ENCODE data around the gene CDK6. TPM values are rescaled to one million over a fixed set of nuclear protein-coding genes. Genes with fewer than 3 reads are reported as not detected.

The CDK6 gene
- total RNA-seq, 1 experiment from 2014 or later, result 41.4 TPM

GRCh38 chr7:92755680-92756079 is 80.7 kb downstream of the CDK6 start:
- BruUV-seq (replicated peaks), result no TSS peak
- ChIA-PET POLR2A (no interaction called here), CTCF (no interaction called here), RAD21 (ENCODE audit: low non-redundant PET in 1 of 2, low total read pairs in 2 of 2, uncharacterized antibody in 2 of 2, unreplicated experiment in 2 of 2) (no interaction called here)
- intact Hi-C loops (cut with micrococcal nuclease), result no loop called here
- H4K20me1 ChIP-seq (ENCODE audit: insufficient read depth), result no peaks in the 10 kb centered on the region
- no peak overlapping the region for H2AFZ ChIP-seq (ENCODE audit: low read depth, low read length, poor library complexity, severe bottlenecking)
- H3K9me2 ChIP-seq (ENCODE audit: insufficient read depth), result no peaks in the 10 kb centered on the region
- no peak overlapping the region for H3K9ac ChIP-seq (ENCODE audit: low read length)
- ATAC-seq, result no peak
- H3K9me3 ChIP-seq (ENCODE audit: control insufficient read depth in 1 of 2, insufficient read depth in 1 of 2, low read depth in 1 of 2, low read length in 2 of 2), result no peaks in the 10 kb centered on the region
- H3K4me1 ChIP-seq (ENCODE audit: control insufficient read depth in 1 of 2, insufficient read depth in 2 of 2, low read length in 2 of 2), result peaks cover 19 to 50% of the 10 kb centered on the region in 2 experiments
- no peaks in the 10 kb centered on the region for H3K36me3 ChIP-seq (ENCODE audit: control insufficient read depth in 1 of 2, insufficient read depth in 2 of 2, low read length in 2 of 2)
- TF ChIP-seq CBX3 (IDR thresholded peaks at IDR 0.05; ENCODE audit: low read depth) (no peak), ELF1 (IDR thresholded peaks at IDR 0.05; ENCODE audit: borderline replicate concordance, low read depth) (no peak), FOSL1 (IDR thresholded peaks at IDR 0.05; ENCODE audit: low read depth) (no peak), ZFX (IDR thresholded peaks at IDR 0.05) (no peak), EZH2phosphoT487 (IDR thresholded peaks at IDR 0.05; ENCODE audit: borderline replicate concordance) (no peak), JUND (IDR thresholded peaks at IDR 0.05) (no peak)
- TF ChIP-seq, protein P1, sequence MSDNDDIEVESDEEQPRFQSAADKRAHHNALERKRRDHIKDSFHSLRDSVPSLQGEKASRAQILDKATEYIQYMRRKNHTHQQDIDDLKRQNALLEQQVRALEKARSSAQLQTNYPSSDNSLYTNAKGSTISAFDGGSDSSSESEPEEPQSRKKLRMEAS (IDR thresholded peaks at IDR 0.05), result no peak
- H3K4me2 ChIP-seq (ENCODE audit: low read length), result no peak overlapping the region
- H3K27ac ChIP-seq (ENCODE audit: low read depth, low read length), result no peak overlapping the region
- no peak overlapping the region for H3K4me3 ChIP-seq (replicated peaks in 1 of 2; ENCODE audit: low read depth in 1 of 2, low read length in 2 of 2)
- no peaks in the 10 kb centered on the region for H3K27me3 ChIP-seq (ENCODE audit: insufficient read depth, low read length)
- DNase-seq (ENCODE audit: low read depth, low spot score), result no peak
- H3K79me2 ChIP-seq (ENCODE audit: insufficient read depth, low read length), result peaks cover 61% of the 10 kb centered on the region

GRCh38 chr7:92754919-92755581 is 81.3 kb downstream of the CDK6 start:
- Histone ChIP-seq H3K9ac (ENCODE audit: low read length) (no peak overlapping the region), H3K79me2 (ENCODE audit: insufficient read depth, low read length) (peaks cover 61% of the 10 kb centered on the region), H3K27me3 (ENCODE audit: insufficient read depth, low read length) (no peaks in the 10 kb centered on the region), H4K20me1 (ENCODE audit: insufficient read depth) (no peaks in the 10 kb centered on the region), H3K4me2 (ENCODE audit: low read length) (no peak overlapping the region), H3K4me1 (ENCODE audit: control insufficient read depth in 1 of 2, insufficient read depth in 2 of 2, low read length in 2 of 2) (peaks cover 19 to 56% of the 10 kb centered on the region in 2 experiments), H3K9me3 (ENCODE audit: control insufficient read depth in 1 of 2, insufficient read depth in 1 of 2, low read depth in 1 of 2, low read length in 2 of 2) (no peaks in the 10 kb centered on the region), H3K27ac (ENCODE audit: low read depth, low read length) (no peak overlapping the region), H2AFZ (ENCODE audit: low read depth, low read length, poor library complexity, severe bottlenecking) (no peak overlapping the region), H3K36me3 (ENCODE audit: control insufficient read depth in 1 of 2, insufficient read depth in 2 of 2, low read length in 2 of 2) (no peaks in the 10 kb centered on the region), H3K4me3 (replicated peaks in 1 of 2; ENCODE audit: low read depth in 1 of 2, low read length in 2 of 2) (no peak overlapping the region), H3K9me2 (ENCODE audit: insufficient read depth) (no peaks in the 10 kb centered on the region)
- CTCF ChIA-PET, result no interaction called here
- no TSS peak for BruUV-seq (replicated peaks)
- ATAC-seq, result no peak
- DNase-seq (ENCODE audit: low read depth, low spot score), result no peak
- POLR2A ChIA-PET, result no interaction called here
- intact Hi-C loops (cut with micrococcal nuclease), result loop anchor here (5.0 kb wide), 1 partner anchor 77 kb away; no protein-coding TSS in a partner anchor
- RAD21 ChIA-PET (ENCODE audit: low non-redundant PET in 1 of 2, low total read pairs in 2 of 2, uncharacterized antibody in 2 of 2, unreplicated experiment in 2 of 2), result no interaction called here
- no peak for TF ChIP-seq YY1 (IDR thresholded peaks at IDR 0.05; ENCODE audit: extremely low read depth, insufficient replicate concordance, low read depth, low read length)
- TF ChIP-seq POLR2AphosphoS5 (IDR thresholded peaks at IDR 0.05; ENCODE audit: low read depth, low read length), result no peak
- no peak for TF ChIP-seq EZH2phosphoT487 (IDR thresholded peaks at IDR 0.05; ENCODE audit: borderline replicate concordance)
- TF ChIP-seq ATF3 (IDR thresholded peaks at IDR 0.05), result no peak
- TF ChIP-seq JUND (IDR thresholded peaks at IDR 0.05), result no peak
- TF ChIP-seq ELF1 (IDR thresholded peaks at IDR 0.05; ENCODE audit: borderline replicate concordance, low read depth), result no peak
- TF ChIP-seq, protein P1 (IDR thresholded peaks at IDR 0.05), result no peak
- TF ChIP-seq ZFX (IDR thresholded peaks at IDR 0.05), result no peak
- TF ChIP-seq, protein P2, sequence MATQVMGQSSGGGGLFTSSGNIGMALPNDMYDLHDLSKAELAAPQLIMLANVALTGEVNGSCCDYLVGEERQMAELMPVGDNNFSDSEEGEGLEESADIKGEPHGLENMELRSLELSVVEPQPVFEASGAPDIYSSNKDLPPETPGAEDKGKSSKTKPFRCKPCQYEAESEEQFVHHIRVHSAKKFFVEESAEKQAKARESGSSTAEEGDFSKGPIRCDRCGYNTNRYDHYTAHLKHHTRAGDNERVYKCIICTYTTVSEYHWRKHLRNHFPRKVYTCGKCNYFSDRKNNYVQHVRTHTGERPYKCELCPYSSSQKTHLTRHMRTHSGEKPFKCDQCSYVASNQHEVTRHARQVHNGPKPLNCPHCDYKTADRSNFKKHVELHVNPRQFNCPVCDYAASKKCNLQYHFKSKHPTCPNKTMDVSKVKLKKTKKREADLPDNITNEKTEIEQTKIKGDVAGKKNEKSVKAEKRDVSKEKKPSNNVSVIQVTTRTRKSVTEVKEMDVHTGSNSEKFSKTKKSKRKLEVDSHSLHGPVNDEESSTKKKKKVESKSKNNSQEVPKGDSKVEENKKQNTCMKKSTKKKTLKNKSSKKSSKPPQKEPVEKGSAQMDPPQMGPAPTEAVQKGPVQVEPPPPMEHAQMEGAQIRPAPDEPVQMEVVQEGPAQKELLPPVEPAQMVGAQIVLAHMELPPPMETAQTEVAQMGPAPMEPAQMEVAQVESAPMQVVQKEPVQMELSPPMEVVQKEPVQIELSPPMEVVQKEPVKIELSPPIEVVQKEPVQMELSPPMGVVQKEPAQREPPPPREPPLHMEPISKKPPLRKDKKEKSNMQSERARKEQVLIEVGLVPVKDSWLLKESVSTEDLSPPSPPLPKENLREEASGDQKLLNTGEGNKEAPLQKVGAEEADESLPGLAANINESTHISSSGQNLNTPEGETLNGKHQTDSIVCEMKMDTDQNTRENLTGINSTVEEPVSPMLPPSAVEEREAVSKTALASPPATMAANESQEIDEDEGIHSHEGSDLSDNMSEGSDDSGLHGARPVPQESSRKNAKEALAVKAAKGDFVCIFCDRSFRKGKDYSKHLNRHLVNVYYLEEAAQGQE (IDR thresholded peaks at IDR 0.05; ENCODE audit: low read depth), result no peak
- TF ChIP-seq CTCF (IDR thresholded peaks at IDR 0.05 in 2 of 3, conservative IDR thresholded peaks at IDR 0.05 in 1 of 3; ENCODE audit: borderline replicate concordance in 1 of 3, insufficient read depth in 1 of 3, low read depth in 2 of 3, low read length in 2 of 3), result no peak
- TF ChIP-seq SRF (IDR thresholded peaks at IDR 0.05; ENCODE audit: low read depth), result no peak
- no peak for TF ChIP-seq CEBPB (IDR thresholded peaks at IDR 0.05; ENCODE audit: low read depth)

Data from HCT116 (cell line).